ENCODE results near the gene CDC37L1.

Gene CDC37L1

GRCh38 chr9:4669890-4670289, 9.5 kb upstream of the CDC37L1 start:
- DNase-seq, result no peak

DNA sequence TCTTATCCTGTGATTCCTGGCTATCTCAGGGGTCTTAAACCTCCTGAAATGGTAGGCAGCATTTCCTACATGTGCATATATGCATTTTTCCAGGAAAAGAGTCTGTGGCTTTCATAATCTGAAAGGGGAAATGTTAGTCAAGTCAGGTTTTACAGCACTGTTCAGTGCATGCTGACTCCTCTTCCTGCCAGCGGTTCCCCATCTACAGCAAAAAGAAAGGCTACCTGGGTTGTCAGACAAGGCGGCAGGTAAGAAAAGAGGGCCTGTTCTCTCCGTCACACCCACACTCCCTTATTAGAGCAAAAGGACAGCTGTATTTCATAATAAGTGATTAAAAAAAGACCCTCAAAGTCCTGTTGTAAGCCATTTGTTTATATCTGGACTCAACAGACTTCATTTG, 8.8 kb upstream of the CDC37L1 start:
- DNase-seq, result no peak

- no peak for DNase-seq
Observed at GRCh38 chr9:4671737-4672136, 7.6 kb upstream of the CDC37L1 start.

GRCh38 chr9:4674783-4675182, 4.6 kb upstream of the CDC37L1 start:
- no peak for DNase-seq

DNA sequence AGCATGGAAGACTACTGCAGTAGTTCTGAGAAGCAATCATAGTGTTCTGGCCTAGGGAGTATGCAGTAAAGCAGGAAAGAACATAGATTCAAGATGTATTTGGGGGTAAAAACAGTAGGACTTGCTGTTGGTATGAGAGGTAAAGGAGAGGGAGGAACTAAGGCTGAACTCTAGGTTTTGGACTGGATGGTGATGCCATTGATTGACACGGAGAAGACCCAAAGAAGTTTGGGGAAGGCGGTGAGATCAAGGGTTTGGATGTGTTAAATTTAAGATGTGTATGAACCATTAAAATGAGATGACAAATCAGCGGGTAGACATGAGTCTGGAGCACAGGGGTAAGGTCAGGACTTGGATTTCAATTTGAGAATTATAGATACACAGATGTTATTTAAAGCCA, 2.0 kb upstream of the CDC37L1 start:
- no peak for DNase-seq

DNA sequence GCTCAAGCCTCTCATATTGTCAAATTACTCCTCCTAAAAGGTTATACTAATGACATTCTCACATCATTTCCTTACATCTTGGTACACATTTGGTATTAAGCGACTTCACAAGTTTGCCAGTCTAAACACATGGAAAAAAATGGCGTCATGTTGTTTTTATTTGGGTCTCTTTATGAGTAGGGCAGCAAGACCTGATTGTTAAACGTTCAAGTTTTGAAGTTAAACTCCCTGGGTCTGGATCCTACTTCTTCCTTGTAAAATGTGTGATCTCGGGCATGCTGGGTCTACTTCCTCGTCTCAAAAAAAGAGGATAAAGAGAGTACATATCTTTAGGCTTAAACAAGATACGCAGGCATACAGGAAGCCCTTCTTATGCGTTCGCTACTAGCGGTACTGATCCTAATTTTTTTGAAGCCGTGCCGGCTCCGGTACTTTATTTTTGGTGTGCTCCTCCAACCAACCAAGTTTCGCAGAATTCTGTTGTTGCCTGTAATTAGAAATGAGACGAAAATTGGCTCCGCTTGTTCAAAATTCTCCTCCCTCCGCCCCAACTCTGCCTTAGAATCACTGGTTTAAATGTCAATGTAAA, 596 bp upstream of the CDC37L1 start:
- DNase-seq, result no peak

- DNase-seq, result no peak
Observed at GRCh38 chr9:4680173-4680525, 780 bp downstream of the CDC37L1 start.

DNA sequence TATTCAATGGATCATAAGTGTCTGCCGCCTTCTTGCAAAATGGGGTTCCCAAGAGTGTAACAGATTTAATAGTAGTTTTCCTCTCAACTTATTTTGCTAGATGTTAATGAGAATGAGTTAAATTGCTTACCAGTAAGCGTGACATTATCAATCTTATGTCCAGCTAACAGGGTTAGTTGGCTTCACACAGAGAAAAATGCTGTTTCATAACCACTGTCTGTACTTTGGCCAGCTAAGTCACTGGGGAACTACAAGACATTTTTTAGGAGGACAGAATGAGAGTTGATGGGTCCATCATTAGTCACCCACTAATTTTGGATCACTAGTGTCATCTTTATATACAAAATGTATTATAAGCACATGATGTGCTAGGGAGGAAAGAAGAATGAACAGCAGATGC, 1.4 kb downstream of the CDC37L1 start:
- no peak for DNase-seq

DNA sequence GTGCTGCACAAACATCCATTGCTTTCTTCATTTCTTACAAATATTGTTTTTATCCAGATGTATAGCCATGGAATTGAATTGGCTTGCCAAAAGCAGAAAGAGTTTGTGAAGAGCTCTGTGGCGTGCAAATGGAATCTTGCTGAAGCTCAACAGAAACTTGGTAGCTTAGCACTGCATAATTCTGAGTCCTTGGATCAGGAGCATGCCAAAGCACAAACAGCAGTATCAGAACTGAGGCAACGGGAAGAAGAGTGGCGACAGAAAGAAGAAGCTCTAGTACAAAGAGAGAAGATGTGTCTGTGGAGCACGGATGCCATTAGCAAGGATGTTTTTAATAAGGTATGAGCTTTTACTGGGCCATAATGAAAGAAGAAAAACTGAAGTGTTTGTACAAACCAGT, 5.5 kb downstream of the CDC37L1 start:
- DNase-seq, result no peak

DNA sequence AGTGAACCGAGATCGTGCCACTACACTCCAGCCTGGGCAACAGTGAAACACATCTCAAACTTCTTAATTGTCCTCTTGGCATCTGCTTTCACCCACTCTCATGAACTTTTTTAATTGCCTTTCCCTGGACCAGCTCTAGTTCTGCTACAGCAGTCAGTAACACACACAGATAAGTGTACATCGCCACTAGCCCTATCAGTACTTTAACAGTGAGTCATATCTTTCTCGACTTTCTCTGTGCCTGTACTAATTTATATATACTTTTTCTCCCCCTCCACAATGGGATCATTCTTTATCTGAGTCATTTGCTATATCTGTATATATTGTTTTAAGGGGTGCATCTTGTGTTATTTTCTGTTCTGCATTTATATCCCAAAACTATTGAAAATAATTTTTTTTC, 6.7 kb downstream of the CDC37L1 start:
- no peak for DNase-seq

DNA sequence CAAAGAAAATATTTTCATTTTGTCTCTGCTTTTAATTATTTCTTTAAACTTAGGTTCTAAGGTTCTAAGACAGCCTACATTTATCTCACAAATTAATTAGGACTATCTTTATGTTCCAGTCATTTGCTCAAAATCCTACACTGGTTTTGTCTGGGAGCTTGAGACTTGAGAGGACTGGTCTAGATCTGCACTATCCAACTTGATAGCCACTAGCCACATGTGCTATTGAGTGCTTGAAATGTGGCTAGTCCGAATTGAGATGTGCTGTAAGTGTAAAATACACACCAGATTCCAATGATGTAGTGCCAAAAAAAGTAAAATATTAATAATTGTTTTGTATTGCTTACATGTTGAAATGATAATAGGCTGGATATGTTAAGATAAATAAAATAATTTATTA, 7.2 kb downstream of the CDC37L1 start:
- DNase-seq, result no peak

DNA sequence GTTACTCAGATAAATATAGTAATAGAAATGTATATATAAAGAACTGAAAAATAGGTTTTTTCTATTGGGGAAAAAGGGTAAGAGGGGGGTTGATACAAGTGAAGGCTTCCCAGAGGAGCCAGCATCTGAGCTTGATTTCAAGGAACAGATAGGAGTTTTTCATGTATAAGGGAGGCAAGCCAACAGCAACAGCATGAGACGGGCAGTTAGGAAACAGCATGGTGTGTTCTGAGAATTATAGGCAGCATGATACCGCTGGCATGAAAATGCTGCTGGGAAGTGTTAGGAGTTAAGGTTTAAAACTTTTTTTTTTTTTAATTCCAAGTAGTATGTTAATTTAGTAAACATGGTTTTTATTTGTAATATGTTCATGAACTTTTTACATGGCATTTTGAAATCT, 9.7 kb downstream of the CDC37L1 start:
- DNase-seq, result no peak

DNA sequence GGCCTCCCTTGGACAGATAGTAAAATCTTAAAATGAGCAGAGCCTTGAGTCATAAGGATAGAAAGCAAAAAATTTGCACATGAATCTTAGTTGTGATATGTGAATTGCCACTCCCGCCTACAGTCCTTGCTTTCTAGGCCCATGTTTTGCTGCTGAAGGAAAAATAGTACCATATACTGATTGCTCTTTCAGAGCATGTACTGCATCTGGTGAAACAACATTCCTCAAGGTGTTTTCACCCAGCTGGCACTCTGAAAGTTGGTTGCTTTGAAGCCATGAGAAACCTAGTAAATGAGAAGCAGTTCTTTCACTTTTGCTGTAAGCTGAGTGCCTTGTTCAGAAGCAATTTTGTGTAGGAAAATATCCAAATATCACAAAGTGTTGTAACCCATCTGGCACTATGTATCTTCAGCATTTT, 10.3 kb downstream of the CDC37L1 start:
- no peak for DNase-seq

DNA sequence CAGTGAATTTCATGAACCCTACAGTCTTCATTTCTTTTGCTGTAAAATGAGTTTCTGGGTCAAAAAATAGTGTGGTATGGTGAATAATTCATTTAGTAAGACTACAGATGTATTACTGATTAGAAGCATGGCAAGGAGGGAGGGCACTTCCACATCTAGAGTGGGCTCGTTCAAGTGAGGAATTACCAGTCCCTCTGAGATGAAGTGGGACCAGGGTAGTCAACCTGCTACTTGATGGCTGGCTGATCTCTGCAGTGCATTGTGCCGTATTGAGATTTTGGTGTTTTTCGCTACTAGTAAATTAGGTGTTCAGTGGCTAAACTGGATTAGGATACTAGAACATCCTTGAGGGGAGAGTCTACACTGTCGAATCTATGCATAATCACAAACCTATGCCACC, 10.8 kb downstream of the CDC37L1 start:
- no peak for DNase-seq

- no peak for DNase-seq
Observed at GRCh38 chr9:4691795-4692194, 12.4 kb downstream of the CDC37L1 start.

DNA sequence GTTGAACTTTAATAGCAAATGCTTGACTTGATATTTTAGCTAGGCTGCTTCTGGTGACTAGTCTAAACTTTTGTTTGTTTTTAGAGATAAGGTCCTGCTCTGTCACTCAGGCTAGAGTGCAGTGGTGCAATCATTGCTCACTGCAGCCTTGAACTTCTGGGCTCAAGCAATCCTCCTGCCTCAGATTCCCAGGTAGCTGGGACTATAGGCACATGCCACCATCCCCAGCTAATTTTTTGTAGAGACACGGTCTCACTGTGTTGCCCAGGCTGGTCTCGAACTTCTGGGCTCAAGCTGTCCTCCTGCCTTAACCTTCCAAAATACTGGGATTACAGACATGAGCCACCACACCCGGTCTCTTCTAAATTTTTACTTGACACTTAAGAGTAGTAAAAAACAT, 20.7 kb downstream of the CDC37L1 start:
- no peak for DNase-seq

DNA sequence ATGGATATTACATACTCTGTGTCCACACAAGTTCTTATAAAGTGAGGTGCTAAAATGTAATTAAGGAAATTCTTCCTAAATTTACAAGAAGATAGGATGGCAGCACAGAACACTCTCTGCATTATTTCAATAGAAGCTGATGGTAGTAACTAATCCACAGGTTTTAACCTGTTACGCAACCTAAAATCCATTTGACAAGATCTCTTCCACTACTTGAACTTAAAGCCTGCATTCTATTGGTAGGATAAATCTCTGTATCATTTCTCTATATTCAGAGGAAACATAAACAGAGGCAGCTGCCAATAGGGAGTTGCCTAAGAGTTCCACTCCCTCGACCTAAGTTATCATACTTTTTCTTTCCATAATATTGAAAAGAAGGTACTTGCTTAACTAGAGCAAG, 21.6 kb downstream of the CDC37L1 start:
- no peak for DNase-seq

DNA sequence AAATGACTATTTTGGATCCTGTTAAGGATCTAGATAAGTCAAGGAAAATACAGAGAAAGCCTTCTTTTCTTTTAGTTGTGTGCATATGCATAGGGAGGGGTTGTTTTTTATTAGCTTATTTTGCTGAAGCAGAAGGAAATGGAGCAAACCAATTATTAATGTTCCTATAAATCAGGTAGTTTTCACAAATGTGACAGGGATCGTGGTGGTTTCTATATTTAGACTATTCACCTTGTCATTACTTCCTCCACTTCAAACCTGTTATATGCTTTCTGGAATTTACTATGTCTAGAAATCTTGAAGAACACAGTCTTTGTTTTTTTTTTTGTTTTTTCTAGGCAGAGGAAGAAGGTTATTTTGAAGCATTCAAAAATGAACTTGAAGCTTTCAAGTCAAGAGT, 22.2 kb downstream of the CDC37L1 start:
- DNase-seq, result no peak

DNA sequence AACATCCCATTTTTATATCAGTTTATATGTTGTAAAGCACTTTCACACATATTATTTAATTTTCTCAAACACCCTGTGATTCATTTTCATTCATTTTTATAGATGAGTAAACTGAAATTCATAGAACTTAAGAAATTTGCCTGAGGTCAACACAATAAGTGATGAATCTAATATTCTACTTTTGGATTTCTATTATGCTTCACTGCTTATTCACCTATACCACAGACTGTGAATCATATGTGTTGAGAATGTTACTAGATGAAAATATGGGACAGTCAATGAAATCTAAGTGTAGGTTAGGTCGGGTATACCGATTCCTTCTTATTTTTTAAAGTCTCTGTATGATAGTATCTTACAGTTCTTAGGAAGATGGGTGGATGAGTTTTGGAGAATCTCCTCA, 24.8 kb downstream of the CDC37L1 start:
- no peak for DNase-seq

GRCh38 chr9:4706021-4706420, 26.7 kb downstream of the CDC37L1 start:
- no peak for DNase-seq

GRCh38 chr9:4706971-4707622, 27.7 kb downstream of the CDC37L1 start:
- no peak for DNase-seq

DNA sequence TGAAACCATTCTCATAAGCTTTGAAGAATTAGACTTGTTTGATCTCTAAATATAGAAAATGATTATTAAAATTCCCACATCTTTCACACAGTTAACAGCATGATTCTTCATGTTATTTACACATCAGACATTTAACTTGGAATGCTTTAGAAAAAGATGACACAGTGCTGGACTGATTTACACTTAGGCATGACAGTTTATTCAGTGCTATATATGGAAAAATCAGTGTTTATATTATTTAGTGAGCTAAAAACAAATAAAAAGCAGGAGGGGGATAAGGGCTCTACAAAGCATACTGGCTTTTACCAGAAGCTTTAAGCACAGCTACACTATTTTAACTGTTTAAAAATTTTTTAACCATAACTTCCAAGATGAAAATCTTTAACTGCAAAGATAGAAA, 30.0 kb downstream of the CDC37L1 start:
- no peak for DNase-seq

DNA sequence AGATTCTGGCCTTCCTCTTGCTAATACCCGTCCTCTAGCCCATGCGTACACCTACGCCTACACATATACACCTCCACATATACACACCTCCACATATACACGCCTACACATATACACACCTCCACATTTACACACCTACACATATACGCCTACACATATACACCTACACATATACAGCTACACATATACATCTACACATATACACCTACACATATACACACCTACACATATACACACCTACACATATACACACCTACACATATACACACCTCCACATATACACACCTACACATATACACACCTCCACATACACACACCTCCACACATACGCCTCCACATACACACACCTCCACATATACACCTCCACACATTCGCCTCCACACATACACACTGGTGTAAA, 34.5 kb downstream of the CDC37L1 start:
- no peak for DNase-seq

- DNase-seq, result no peak
Observed at GRCh38 chr9:4714266-4715016, 35.1 kb downstream of the CDC37L1 start.

DNA sequence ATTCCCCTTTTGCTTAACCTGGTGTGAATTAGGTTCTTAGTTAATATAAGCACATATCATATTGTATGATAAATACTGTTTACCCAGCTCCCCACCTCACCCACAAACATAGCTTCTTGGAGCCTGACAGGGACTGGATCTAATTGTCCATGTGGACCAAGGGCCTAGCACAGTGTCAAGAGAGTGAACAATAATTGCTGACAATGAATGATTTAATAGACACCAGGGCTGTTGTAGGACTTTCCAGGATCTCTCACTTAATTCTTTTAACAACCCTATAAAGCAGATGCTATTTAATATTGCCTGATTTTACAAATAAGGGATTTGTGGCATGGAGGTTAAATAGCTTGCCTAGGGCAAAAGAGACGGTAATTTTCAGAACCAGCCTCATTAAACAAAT, 36.8 kb downstream of the CDC37L1 start:
- DNase-seq, result no peak
